ENCODE results near the gene FANCG.

GRCh38 chr9:35067056-35067455 lies 12.7 kb downstream of the FANCG start:
- TF ChIP-seq CTCF (IDR thresholded peaks at IDR 0.05; ENCODE audit: control extremely low read depth in 1 of 3, insufficient read depth in 1 of 3, low read depth in 1 of 3, low read length in 3 of 3) (no peak), POLR2AphosphoS5 (IDR thresholded peaks at IDR 0.05; ENCODE audit: low read depth, low read length) (no peak), EGR1 (IDR thresholded peaks at IDR 0.05; ENCODE audit: borderline replicate concordance, low read depth, low read length) (no peak), E2F6 (IDR thresholded peaks at IDR 0.05) (no peak), RFX5 (IDR thresholded peaks at IDR 0.05; ENCODE audit: borderline replicate concordance, low read depth, low read length) (no peak), ATF3 (IDR thresholded peaks at IDR 0.05; ENCODE audit: insufficient read depth, low read depth, low read length) (no peak), ATF2 (IDR thresholded peaks at IDR 0.05; ENCODE audit: low read length) (no peak), CREB1 (IDR thresholded peaks at IDR 0.05) (no peak), SP1 (IDR thresholded peaks at IDR 0.05; ENCODE audit: low read depth, low read length) (no peak), MAX (IDR thresholded peaks at IDR 0.05) (no peak), EZH2 (IDR thresholded peaks at IDR 0.05; ENCODE audit: low read depth, low read length, severe bottlenecking) (no peak)

All from H1 (cell line).